ENCODE measurements around the gene DOK3.

The DOK3 gene

GRCh38 chr5:177459819-177460628, 49.6 kb downstream of the DOK3 start:
- Histone ChIP-seq H3K4me2 (ENCODE audit: insufficient read depth, low read length) (no peak overlapping the region), H3K9me3 (ENCODE audit: insufficient read depth, low read length, severe bottlenecking) (no peaks in the 10 kb centered on the region), H3K4me1 (ENCODE audit: insufficient read depth, low read length) (peaks cover 17% of the 10 kb centered on the region), H3K4me3 (ENCODE audit: low read depth in 1 of 2, low read length in 2 of 2) (no peak overlapping the region), H4K20me1 (ENCODE audit: insufficient read depth, low read length) (peaks cover 28% of the 10 kb centered on the region), H3K27ac (ENCODE audit: low read length) (no peak overlapping the region; the same call in 1 of the 2 replicates), H2AFZ (ENCODE audit: low read depth, low read length) (no peak overlapping the region), H3K79me2 (ENCODE audit: insufficient read depth, low read length) (no peaks in the 10 kb centered on the region), H3K9ac (ENCODE audit: low read depth, low read length) (no peak overlapping the region), H3K27me3 (ENCODE audit: insufficient read depth, low read length, poor library complexity) (no peaks in the 10 kb centered on the region), H3K36me3 (ENCODE audit: insufficient read depth, low read length) (peaks cover 34% of the 10 kb centered on the region)
- ATAC-seq (ENCODE audit: insufficient read depth, low read depth) (no peak), DNase-seq (no peak)
- TF ChIP-seq EZH2 (IDR thresholded peaks at IDR 0.05; ENCODE audit: borderline replicate concordance, low read depth, low read length, severe bottlenecking): no peak
- TF ChIP-seq CTCF (IDR thresholded peaks at IDR 0.05; ENCODE audit: borderline replicate concordance, extremely low read depth, low read length, poor library complexity, severe bottlenecking): no peak

GRCh38 chr5:177459357-177459756, 50.3 kb downstream of the DOK3 start:
- no peaks in the 10 kb centered on the region for H3K9me3 ChIP-seq (ENCODE audit: insufficient read depth, low read length, severe bottlenecking)
- ATAC-seq (ENCODE audit: insufficient read depth, low read depth): no peak
- no peak overlapping the region for H3K4me3 ChIP-seq (ENCODE audit: low read depth in 1 of 2, low read length in 2 of 2)
- no peak overlapping the region for H3K9ac ChIP-seq (ENCODE audit: low read depth, low read length)
- peaks cover 29% of the 10 kb centered on the region for H4K20me1 ChIP-seq (ENCODE audit: insufficient read depth, low read length)
- TF ChIP-seq CTCF (IDR thresholded peaks at IDR 0.05; ENCODE audit: borderline replicate concordance, extremely low read depth, low read length, poor library complexity, severe bottlenecking) (no peak), EZH2 (IDR thresholded peaks at IDR 0.05; ENCODE audit: borderline replicate concordance, low read depth, low read length, severe bottlenecking) (no peak)
- H3K4me1 ChIP-seq (ENCODE audit: insufficient read depth, low read length): peaks cover 23% of the 10 kb centered on the region
- H3K27me3 ChIP-seq (ENCODE audit: insufficient read depth, low read length, poor library complexity): no peaks in the 10 kb centered on the region
- H3K79me2 ChIP-seq (ENCODE audit: insufficient read depth, low read length): no peaks in the 10 kb centered on the region
- DNase-seq: no peak
- no peak overlapping the region for H3K27ac ChIP-seq (ENCODE audit: low read length)
- H2AFZ ChIP-seq (ENCODE audit: low read depth, low read length): no peak overlapping the region
- H3K36me3 ChIP-seq (ENCODE audit: insufficient read depth, low read length): peaks cover 34% of the 10 kb centered on the region
- no peak overlapping the region for H3K4me2 ChIP-seq (ENCODE audit: insufficient read depth, low read length)

GRCh38 chr5:177458912-177459350, 50.7 kb downstream of the DOK3 start:
- no peak for DNase-seq
- H3K4me1 ChIP-seq (ENCODE audit: insufficient read depth, low read length): peaks cover 27% of the 10 kb centered on the region
- no peaks in the 10 kb centered on the region for H3K79me2 ChIP-seq (ENCODE audit: insufficient read depth, low read length)
- H2AFZ ChIP-seq (ENCODE audit: low read depth, low read length): no peak overlapping the region
- H3K4me2 ChIP-seq (ENCODE audit: insufficient read depth, low read length): no peak overlapping the region
- peaks cover 34% of the 10 kb centered on the region for H3K36me3 ChIP-seq (ENCODE audit: insufficient read depth, low read length)
- H4K20me1 ChIP-seq (ENCODE audit: insufficient read depth, low read length): peaks cover 33% of the 10 kb centered on the region
- no peak overlapping the region for H3K9ac ChIP-seq (ENCODE audit: low read depth, low read length)
- ATAC-seq (ENCODE audit: insufficient read depth, low read depth): no peak
- H3K27me3 ChIP-seq (ENCODE audit: insufficient read depth, low read length, poor library complexity): no peaks in the 10 kb centered on the region
- TF ChIP-seq EZH2 (IDR thresholded peaks at IDR 0.05; ENCODE audit: borderline replicate concordance, low read depth, low read length, severe bottlenecking): no peak
- TF ChIP-seq CTCF (IDR thresholded peaks at IDR 0.05; ENCODE audit: borderline replicate concordance, extremely low read depth, low read length, poor library complexity, severe bottlenecking): no peak
- no peak overlapping the region for H3K27ac ChIP-seq (ENCODE audit: low read length)
- H3K4me3 ChIP-seq (ENCODE audit: low read depth in 1 of 2, low read length in 2 of 2): no peak overlapping the region
- no peaks in the 10 kb centered on the region for H3K9me3 ChIP-seq (ENCODE audit: insufficient read depth, low read length, severe bottlenecking)

Data from DND-41 (cell line).